GM12878 (cell line): ENCODE results near the gene GRK7.
"Not testable (repeated sequence)": the region's sequence is repeated elsewhere in the genome, so short reads cannot be mapped to it uniquely, and the experiment has no call there.

Experiments used
- CHD1 ChIP-seq: IDR thresholded peaks from 2 replicates; pipeline ENCODE4 v1.6.1; 2012; ENCODE audit warnings: low read depth, low read length, improper control_type of control experiment
- CTCF ChIP-seq, 3 experiments: IDR thresholded peaks in 2 of 3; conservative IDR thresholded peaks in 1 of 3; 2 replicates each; pipeline ENCODE4 v1.5.1; 2011; ENCODE audit warnings: low read depth in 3 of 3, low read length in 3 of 3, mild to moderate bottlenecking in 3 of 3, control low read depth in 2 of 3, moderate library complexity in 2 of 3, inconsistent platforms in 1 of 3, mixed read lengths in 1 of 3; ENCODE audit not compliant: control insufficient read depth in 2 of 3, insufficient read depth in 1 of 3; ENCODE audit errors: extremely low read depth in 1 of 3
- IRF5 ChIP-seq: fragments of 450-650 bp; IDR thresholded peaks from 2 replicates; pipeline ENCODE4 v1.6.1; 2017; ENCODE audit warnings: borderline replicate concordance
- POLR2A ChIP-seq: IDR thresholded peaks from 2 replicates; pipeline ENCODE4 v1.6.1; 2011; ENCODE audit warnings: low read depth, mild to moderate bottlenecking, low read length
- POLR2AphosphoS5 ChIP-seq: IDR thresholded peaks from 2 replicates; pipeline ENCODE4 v1.6.1; 2011; ENCODE audit warnings: mild to moderate bottlenecking, low read length, inconsistent platforms
- TF ChIP-seq, protein P1 (sequence below): fragments of 450-650 bp; IDR thresholded peaks from 2 replicates; pipeline ENCODE4 v1.6.1; 2014; ENCODE audit warnings: mild to moderate bottlenecking

- TF ChIP-seq IRF5; POLR2A; CTCF (IDR thresholded peaks at IDR 0.05 in 2 of 3, conservative IDR thresholded peaks at IDR 0.05 in 1 of 3; ENCODE audit: control insufficient read depth in 2 of 3, extremely low read depth in 1 of 3, insufficient read depth in 1 of 3, low read depth in 3 of 3, low read length in 3 of 3); POLR2AphosphoS5; CHD1: not testable (repeated sequence)
- TF ChIP-seq, protein P1, sequence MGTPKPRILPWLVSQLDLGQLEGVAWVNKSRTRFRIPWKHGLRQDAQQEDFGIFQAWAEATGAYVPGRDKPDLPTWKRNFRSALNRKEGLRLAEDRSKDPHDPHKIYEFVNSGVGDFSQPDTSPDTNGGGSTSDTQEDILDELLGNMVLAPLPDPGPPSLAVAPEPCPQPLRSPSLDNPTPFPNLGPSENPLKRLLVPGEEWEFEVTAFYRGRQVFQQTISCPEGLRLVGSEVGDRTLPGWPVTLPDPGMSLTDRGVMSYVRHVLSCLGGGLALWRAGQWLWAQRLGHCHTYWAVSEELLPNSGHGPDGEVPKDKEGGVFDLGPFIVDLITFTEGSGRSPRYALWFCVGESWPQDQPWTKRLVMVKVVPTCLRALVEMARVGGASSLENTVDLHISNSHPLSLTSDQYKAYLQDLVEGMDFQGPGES = not testable (repeated sequence)
These were observed 656 bp upstream of the GRK7 start for GRCh38 chr3:141762552-141762951.
